Prostate gland (tissue), 2 donors: ENCODE data around the gene COL6A1. TPM values are rescaled to one million over a fixed set of nuclear protein-coding genes. Genes with fewer than 3 reads are reported as not detected.

ENCODE experiments used
- DNase-seq: peaks from one replicate; pipeline ENCODE4 v3.0.0-alpha.2; 2019; ENCODE audit warnings: low spot score
- H3K27ac ChIP-seq, 2 donors: fragments of 200-600 bp; sonication (generic); 2 replicates each; pipeline ENCODE4 v1.5.1; 2017 to 2019
- H3K27me3 ChIP-seq: fragments of 200-600 bp; sonication (generic); replicated peaks from 2 replicates; pipeline ENCODE4 v1.5.1; 2019; ENCODE audit not compliant: insufficient read depth
- H3K36me3 ChIP-seq, 2 donors: fragments of 200-600 bp; sonication (generic); 1 replicate in 1 of 2; 2 replicates in 1 of 2; pipeline versions ENCODE4 v1.5.1 to v1.8.1; 2017 to 2019
- H3K4me1 ChIP-seq: fragments of 200-600 bp; sonication (generic); replicated peaks from 2 replicates; pipeline ENCODE4 v1.5.1; 2019
- H3K4me3 ChIP-seq, 2 donors: fragments of 200-600 bp; sonication (generic); 2 replicates each; pipeline ENCODE4 v1.5.1; 2017 to 2019
- H3K9me3 ChIP-seq: fragments of 200-600 bp; sonication (generic); 2 replicates; pipeline ENCODE4 v1.5.1; 2017
- CTCF ChIP-seq, 4 experiments: fragments of 200-600 bp in 2 of 4; fragments of 450-650 bp in 2 of 4; sonication (generic) in 2 of 4; IDR thresholded peaks; 1 replicate in 3 of 4; 2 replicates in 1 of 4; pipeline ENCODE4 v1.5.1; 2016 to 2019; ENCODE audit warnings: antibody characterized with exemption in 4 of 4, mild to moderate bottlenecking in 2 of 4, moderate library complexity in 2 of 4
- POLR2A ChIP-seq: fragments of 450-650 bp; IDR thresholded peaks from one replicate; pipeline ENCODE4 v1.6.1; 2016; ENCODE audit warnings: antibody characterized with exemption, mild to moderate bottlenecking
- POLR2AphosphoS5 ChIP-seq: sonication (generic); formaldehyde crosslinking; IDR thresholded peaks from one replicate; pipeline ENCODE4 v1.6.1; 2017; ENCODE audit warnings: antibody characterized with exemption
- WGBS: methylation state at CpG from one replicate; pipeline ENCODE4 v1.1.5; 2018; 5-methylcytosine and 5-hydroxymethylcytosine counted together
- intact Hi-C: fragments of 100-400 bp; cut with DNase I; formaldehyde crosslinking; loops from one replicate; pipeline ENCODE4 v1.14.2; 2022
- total RNA-seq, 2 donors: library from RNA; depleted of rRNA; stranded (reverse); fragments of >200 nt; gene quantifications; one replicate each; pipeline ENCODE4 v1.1.0, GENCODE V29; 2016

COL6A1 gene
- 100 to 1,000 TPM; 163 to 265 TPM for total RNA-seq

DNA sequence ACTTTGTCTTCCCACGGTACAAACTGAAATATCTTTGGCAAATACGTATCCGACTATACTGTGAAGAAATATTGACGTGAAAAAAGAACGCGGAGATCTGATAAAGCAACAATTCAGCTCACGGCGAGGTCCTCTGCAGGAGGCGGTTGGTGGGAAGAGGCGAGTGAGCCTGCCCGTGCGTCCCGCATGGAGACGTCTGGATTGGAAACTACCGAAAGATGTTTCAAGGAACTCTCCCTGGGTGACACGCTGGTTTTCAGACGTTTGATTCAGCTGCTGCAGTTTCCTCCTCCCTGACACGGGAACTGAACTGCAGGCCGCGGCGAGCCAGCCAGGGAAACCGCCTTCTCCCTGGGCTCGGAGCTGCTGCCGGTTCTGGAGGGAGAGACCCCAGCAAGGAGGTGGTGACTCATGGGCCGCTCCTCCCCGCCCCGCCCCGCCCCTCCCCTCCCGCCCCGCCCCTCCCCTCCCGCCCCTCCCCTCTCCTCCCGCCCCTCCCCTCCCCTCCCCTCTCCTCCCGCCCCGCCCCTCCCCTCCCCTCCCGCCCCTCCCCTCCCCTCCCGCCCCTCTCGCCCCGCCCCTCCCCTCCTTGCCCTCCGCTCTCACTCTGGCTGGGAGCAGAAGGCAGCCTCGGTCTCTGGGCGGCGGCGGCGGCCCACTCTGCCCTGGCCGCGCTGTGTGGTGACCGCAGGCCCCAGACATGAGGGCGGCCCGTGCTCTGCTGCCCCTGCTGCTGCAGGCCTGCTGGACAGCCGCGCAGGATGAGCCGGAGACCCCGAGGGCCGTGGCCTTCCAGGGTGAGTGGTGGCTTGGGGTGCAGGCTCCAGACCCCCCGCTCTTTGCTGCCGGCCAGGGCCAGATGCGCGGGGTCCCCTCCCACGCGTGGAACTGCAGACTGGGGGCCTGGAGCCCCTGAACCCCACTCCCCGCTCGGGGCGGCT lies at the start of gene COL6A1:
TSS of gene COL6A1 (plus strand) at position 620 of the 941 bp plus-strand sequence. CDS start at position 701, 81 bp downstream.
- Histone ChIP-seq H3K27ac (peak within 1 kb of the TSS; percentile 77 to 79), H3K9me3 (no peaks in the 10 kb centered on the region), H3K4me1 (no peaks in the 10 kb centered on the region), H3K4me3 (peak within 1 kb of the TSS; percentile 50 to 63), H3K27me3 (no peaks in the 10 kb centered on the region), H3K36me3 (peaks cover 0 to 4% of the 10 kb centered on the region in 2 donors)
- peak; percentile 57 for DNase-seq
- intact Hi-C loops, result loop anchor here (5.0 kb wide), 1 partner anchor 76 kb away; no protein-coding TSS in a partner anchor
- peak; percentile 37 for TF ChIP-seq POLR2A
- TF ChIP-seq CTCF (IDR thresholded peaks at IDR 0.05), result peak in 1 of 4 experiments; percentile 9
- TF ChIP-seq POLR2AphosphoS5, result peak; percentile 61
- 1% methylated on average over 30 of the region's 63 CpGs for WGBS

DNA sequence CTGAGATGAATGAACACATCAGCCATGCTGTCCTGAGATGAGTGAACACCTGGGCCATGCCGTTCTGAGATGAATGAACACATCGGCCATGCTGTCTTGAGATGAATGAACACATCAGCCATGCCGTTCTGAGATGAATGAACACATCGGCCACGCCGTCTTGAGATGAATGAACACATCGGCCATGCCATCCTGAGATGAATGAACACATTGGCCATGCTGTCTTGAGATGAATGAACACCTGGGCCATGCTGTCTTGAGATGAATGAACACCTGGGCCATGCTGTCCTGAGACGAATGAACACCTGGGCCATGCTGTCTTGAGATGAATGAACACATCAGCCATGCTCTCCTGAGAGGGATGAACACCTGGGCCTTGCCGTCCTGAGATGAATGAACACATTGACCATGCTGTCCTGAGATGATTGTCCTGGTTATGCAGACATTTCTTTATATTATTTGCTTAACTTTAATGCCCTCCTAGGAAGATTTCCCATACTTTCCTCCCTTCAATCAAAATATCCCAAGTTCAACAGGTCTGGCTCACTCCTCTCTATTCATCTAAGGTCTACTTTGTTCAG lies 48.6 kb upstream of the COL6A1 start:
- H3K4me1 ChIP-seq, result no peaks in the 10 kb centered on the region
- WGBS, result 72% methylated on average over 9 of the region's 9 CpGs
- no peak for DNase-seq
- no peak for TF ChIP-seq POLR2AphosphoS5
- TF ChIP-seq CTCF (IDR thresholded peaks at IDR 0.05), result no peak
- no peak for TF ChIP-seq POLR2A
- H3K9me3 ChIP-seq, result no peaks in the 10 kb centered on the region
- intact Hi-C loops, result no loop called here
- no peak overlapping the region for H3K4me3 ChIP-seq
- H3K27me3 ChIP-seq, result no peaks in the 10 kb centered on the region
- H3K27ac ChIP-seq, result no peak overlapping the region
- no peaks in the 10 kb centered on the region for H3K36me3 ChIP-seq

- intact Hi-C loops, result no loop called here
- TF ChIP-seq POLR2A, result no peak
- no peak for TF ChIP-seq POLR2AphosphoS5
- no peak for TF ChIP-seq CTCF (IDR thresholded peaks at IDR 0.05)
- H3K36me3 ChIP-seq, result no peaks in the 10 kb centered on the region
- no peak for DNase-seq
- WGBS, result 68% methylated on average over 6 of the region's 6 CpGs
- H3K27ac ChIP-seq, result no peak overlapping the region
- no peaks in the 10 kb centered on the region for H3K9me3 ChIP-seq
- no peaks in the 10 kb centered on the region for H3K27me3 ChIP-seq
- no peak overlapping the region for H3K4me3 ChIP-seq
- no peaks in the 10 kb centered on the region for H3K4me1 ChIP-seq
Measured at GRCh38 chr21:45934085-45934484, 47.5 kb upstream of the COL6A1 start.

DNA sequence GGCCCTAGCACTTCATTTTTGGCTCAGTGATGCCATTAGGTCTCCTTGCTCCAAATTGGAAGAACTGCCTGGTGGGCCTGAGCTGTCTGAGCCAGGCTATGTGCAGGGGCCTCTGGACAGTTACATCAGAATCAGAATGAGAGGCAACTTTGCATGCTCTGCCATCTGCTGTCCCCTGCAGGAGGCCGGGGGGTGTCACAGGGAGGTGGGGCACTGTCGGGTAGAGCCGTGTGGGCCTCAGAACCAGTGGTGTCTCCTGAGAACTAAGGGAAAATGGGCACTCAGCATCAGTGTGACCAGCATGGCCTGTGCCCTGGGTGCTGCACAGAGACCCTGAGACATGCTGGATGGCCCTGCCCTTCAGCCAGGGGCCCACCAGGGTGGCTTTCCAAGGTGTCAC lies 47.0 kb upstream of the COL6A1 start:
- Histone ChIP-seq H3K36me3 (no peaks in the 10 kb centered on the region), H3K4me1 (no peaks in the 10 kb centered on the region), H3K27ac (no peak overlapping the region), H3K4me3 (no peak overlapping the region), H3K9me3 (no peaks in the 10 kb centered on the region), H3K27me3 (no peaks in the 10 kb centered on the region)
- WGBS, result 86% methylated on average over 3 of the region's 3 CpGs
- intact Hi-C loops, result no loop called here
- TF ChIP-seq POLR2AphosphoS5, result no peak
- TF ChIP-seq POLR2A, result no peak
- TF ChIP-seq CTCF (IDR thresholded peaks at IDR 0.05), result no peak
- no peak for DNase-seq
